Keratinocyte (primary cell): Measurements from ENCODE around the gene FGFBP2.

ENCODE experiments used
- EZH2 ChIP-seq: IDR thresholded peaks from one replicate; pipeline ENCODE4 v1.6.1; 2012; ENCODE audit warnings: inconsistent platforms, mild to moderate bottlenecking, low read length, moderate library complexity
- TF ChIP-seq, protein P1 (sequence below), 3 experiments: IDR thresholded peaks in 1 of 3; conservative IDR thresholded peaks in 1 of 3; optimal IDR thresholded peaks in 1 of 3; 2 replicates in 2 of 3; 3 replicates in 1 of 3; pipeline versions ENCODE3 to v1.5.1; 2011; ENCODE audit warnings: low read length in 3 of 3, mild to moderate bottlenecking in 3 of 3, moderate library complexity in 2 of 3, control low read depth in 1 of 3, inconsistent platforms in 1 of 3; ENCODE audit not compliant: insufficient read depth in 2 of 3; ENCODE audit errors: extremely low read depth in 1 of 3

DNA sequence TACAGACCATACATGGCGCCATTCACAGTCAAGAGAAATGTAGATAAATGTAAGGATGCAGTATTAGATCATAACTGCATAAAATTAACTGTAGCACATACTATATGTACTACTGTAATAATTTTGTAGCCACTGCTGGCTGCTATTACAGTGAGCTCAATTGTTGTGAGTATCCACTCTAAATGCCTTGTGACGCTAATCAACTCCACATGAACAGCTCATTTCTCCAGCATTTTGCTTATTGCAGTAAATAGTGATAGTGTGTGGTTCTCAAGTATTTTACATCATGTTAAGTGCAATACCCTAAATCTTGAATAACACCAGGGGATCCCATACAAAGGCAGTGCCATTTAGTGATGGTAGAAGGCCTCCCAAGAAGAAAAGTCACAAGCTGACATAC lies 45.7 kb downstream of the FGFBP2 start:
- TF ChIP-seq, protein P1, sequence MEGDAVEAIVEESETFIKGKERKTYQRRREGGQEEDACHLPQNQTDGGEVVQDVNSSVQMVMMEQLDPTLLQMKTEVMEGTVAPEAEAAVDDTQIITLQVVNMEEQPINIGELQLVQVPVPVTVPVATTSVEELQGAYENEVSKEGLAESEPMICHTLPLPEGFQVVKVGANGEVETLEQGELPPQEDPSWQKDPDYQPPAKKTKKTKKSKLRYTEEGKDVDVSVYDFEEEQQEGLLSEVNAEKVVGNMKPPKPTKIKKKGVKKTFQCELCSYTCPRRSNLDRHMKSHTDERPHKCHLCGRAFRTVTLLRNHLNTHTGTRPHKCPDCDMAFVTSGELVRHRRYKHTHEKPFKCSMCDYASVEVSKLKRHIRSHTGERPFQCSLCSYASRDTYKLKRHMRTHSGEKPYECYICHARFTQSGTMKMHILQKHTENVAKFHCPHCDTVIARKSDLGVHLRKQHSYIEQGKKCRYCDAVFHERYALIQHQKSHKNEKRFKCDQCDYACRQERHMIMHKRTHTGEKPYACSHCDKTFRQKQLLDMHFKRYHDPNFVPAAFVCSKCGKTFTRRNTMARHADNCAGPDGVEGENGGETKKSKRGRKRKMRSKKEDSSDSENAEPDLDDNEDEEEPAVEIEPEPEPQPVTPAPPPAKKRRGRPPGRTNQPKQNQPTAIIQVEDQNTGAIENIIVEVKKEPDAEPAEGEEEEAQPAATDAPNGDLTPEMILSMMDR (optimal IDR thresholded peaks at IDR 0.05 in 1 of 3, IDR thresholded peaks at IDR 0.05 in 1 of 3, conservative IDR thresholded peaks at IDR 0.05 in 1 of 3; ENCODE audit: extremely low read depth in 1 of 3, insufficient read depth in 2 of 3, low read length in 3 of 3) = no peak
- TF ChIP-seq EZH2 = no peak
